ENCODE measurements around the gene CAPRIN1.

Gene CAPRIN1

GRCh38 chr11:34143048-34143447 is 91.5 kb downstream of the CAPRIN1 start:
- no peak for DNase-seq (ENCODE audit: low read depth)

GRCh38 chr11:34145073-34145472 is 93.5 kb downstream of the CAPRIN1 start:
- no peak for DNase-seq (ENCODE audit: low read depth)

- DNase-seq (ENCODE audit: low read depth): no peak
These were observed 94.4 kb downstream of the CAPRIN1 start for GRCh38 chr11:34145847-34146381.

- DNase-seq (ENCODE audit: low read depth): no peak
These were observed 94.9 kb downstream of the CAPRIN1 start for GRCh38 chr11:34146411-34146810.

- DNase-seq (ENCODE audit: low read depth): no peak
These were observed 95.3 kb downstream of the CAPRIN1 start for GRCh38 chr11:34146866-34147265.

- DNase-seq (ENCODE audit: low read depth): no peak
These were observed 96.0 kb downstream of the CAPRIN1 start for GRCh38 chr11:34147581-34147980.

GRCh38 chr11:34148504-34149165 is 97.1 kb downstream of the CAPRIN1 start:
- no peak for DNase-seq (ENCODE audit: low read depth)

GRCh38 chr11:34149274-34149673 is 97.7 kb downstream of the CAPRIN1 start:
- no peak for DNase-seq (ENCODE audit: low read depth)

- DNase-seq (ENCODE audit: low read depth): no peak
These were observed 98.3 kb downstream of the CAPRIN1 start for GRCh38 chr11:34149786-34150185.

GRCh38 chr11:34150494-34151151 is 99.1 kb downstream of the CAPRIN1 start:
- DNase-seq (ENCODE audit: low read depth): no peak

Measured in activated T-helper 1 cell treated with Interleukin-2 at 50 U/mL for 16 hours (primary cell).